Breast epithelium (tissue), 4 donors: ENCODE results near the gene TGFBR1. TPM values are rescaled to one million over a fixed set of nuclear protein-coding genes. Genes with fewer than 3 reads are reported as not detected.
A peak's percentile ranks its signal among the peaks of the same experiment; 100 is the strongest.

Source experiments
- DNase-seq, 2 donors: peaks; one replicate each; pipeline ENCODE4 v3.0.0-alpha.2; 2019; ENCODE audit warnings: low spot score in 2 of 2
- H3K27ac ChIP-seq, 2 donors: fragments of 200-600 bp; sonication (generic) in 1 of 2; one replicate each; pipeline ENCODE4 v1.5.1; 2016 to 2019; ENCODE audit warnings: mild to moderate bottlenecking in 1 of 2
- H3K27me3 ChIP-seq, 2 donors: fragments of 200-600 bp; sonication (generic) in 1 of 2; one replicate each; pipeline versions ENCODE4 v1.5.1 to v1.6.0; 2017 to 2019; ENCODE audit warnings: control low read depth in 1 of 2, mild to moderate bottlenecking in 1 of 2
- H3K36me3 ChIP-seq: fragments of 200-600 bp; one replicate; pipeline ENCODE4 v1.5.1; 2019
- H3K4me1 ChIP-seq, 2 donors: fragments of 200-600 bp; sonication (generic); one replicate each; pipeline ENCODE4 v1.5.1; 2016 to 2019; ENCODE audit warnings: control low read depth in 1 of 2
- H3K4me3 ChIP-seq, 3 donors: fragments of 200-600 bp; sonication (generic); 1 replicate in 2 of 3; 2 replicates in 1 of 3; pipeline ENCODE4 v1.5.1; 2016 to 2019; ENCODE audit warnings: mild to moderate bottlenecking in 3 of 3, moderate library complexity in 2 of 3
- H3K9me3 ChIP-seq, 2 donors: fragments of 200-600 bp; sonication (generic) in 1 of 2; one replicate each; pipeline ENCODE4 v1.5.1; 2016 to 2019; ENCODE audit warnings: control low read depth in 1 of 2
- POLR2A ChIP-seq: fragments of 450-650 bp; IDR thresholded peaks from one replicate; pipeline ENCODE4 v1.6.1; 2016; ENCODE audit warnings: antibody characterized with exemption, mild to moderate bottlenecking, moderate library complexity
- POLR2AphosphoS5 ChIP-seq, 3 donors: sonication (generic); formaldehyde crosslinking; IDR thresholded peaks; one replicate each; pipeline ENCODE4 v1.6.1; 2017; ENCODE audit warnings: antibody characterized with exemption in 3 of 3
- intact Hi-C: fragments of 100-400 bp; cut with DNase I; formaldehyde crosslinking; loops from one replicate; pipeline ENCODE4 v1.15.1; 2023; ENCODE audit warnings: low total_unique reads
- total RNA-seq, 3 donors: library from RNA; depleted of rRNA; stranded (reverse); fragments of >200 nt; gene quantifications; one replicate each; pipeline ENCODE4 v1.1.0, GENCODE V29; 2016
- TF ChIP-seq, protein P1 (sequence below), 3 donors: fragments of 450-650 bp; IDR thresholded peaks; one replicate each; pipeline ENCODE4 v1.5.1; 2016 to 2017; ENCODE audit warnings: antibody characterized with exemption in 3 of 3, mild to moderate bottlenecking in 3 of 3, moderate library complexity in 3 of 3

TGFBR1 gene
- total RNA-seq, 3 donors from 2014 or later, result 33.1 to 35.4 (median 34.5) TPM

DNA sequence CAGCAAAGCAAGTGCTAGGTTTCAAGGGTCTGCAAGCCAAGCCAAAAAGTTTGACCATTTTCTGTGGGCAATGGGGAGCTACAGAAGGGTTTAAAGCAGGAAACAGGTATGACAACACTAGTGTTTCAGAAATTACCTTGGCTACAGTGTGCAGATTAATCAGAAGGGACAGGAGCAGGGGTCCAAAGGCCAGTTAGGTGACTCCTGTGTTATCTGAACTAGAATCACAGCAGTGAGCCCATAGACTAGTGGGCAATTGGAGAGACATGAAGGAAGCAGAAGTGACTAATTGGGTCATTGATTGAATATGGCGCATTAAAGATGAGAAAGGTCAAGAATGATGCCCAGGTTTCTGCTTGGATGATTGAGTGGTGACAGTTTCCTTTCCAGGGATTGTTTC is 41.4 kb upstream of the TGFBR1 start:
- no peak for DNase-seq
- no peak overlapping the region for H3K4me3 ChIP-seq
- H3K36me3 ChIP-seq, result no peaks in the 10 kb centered on the region
- no peaks in the 10 kb centered on the region for H3K9me3 ChIP-seq
- H3K27me3 ChIP-seq, result no peaks in the 10 kb centered on the region
- no peak for TF ChIP-seq POLR2AphosphoS5 (IDR thresholded peaks at IDR 0.05)
- TF ChIP-seq, protein P1, sequence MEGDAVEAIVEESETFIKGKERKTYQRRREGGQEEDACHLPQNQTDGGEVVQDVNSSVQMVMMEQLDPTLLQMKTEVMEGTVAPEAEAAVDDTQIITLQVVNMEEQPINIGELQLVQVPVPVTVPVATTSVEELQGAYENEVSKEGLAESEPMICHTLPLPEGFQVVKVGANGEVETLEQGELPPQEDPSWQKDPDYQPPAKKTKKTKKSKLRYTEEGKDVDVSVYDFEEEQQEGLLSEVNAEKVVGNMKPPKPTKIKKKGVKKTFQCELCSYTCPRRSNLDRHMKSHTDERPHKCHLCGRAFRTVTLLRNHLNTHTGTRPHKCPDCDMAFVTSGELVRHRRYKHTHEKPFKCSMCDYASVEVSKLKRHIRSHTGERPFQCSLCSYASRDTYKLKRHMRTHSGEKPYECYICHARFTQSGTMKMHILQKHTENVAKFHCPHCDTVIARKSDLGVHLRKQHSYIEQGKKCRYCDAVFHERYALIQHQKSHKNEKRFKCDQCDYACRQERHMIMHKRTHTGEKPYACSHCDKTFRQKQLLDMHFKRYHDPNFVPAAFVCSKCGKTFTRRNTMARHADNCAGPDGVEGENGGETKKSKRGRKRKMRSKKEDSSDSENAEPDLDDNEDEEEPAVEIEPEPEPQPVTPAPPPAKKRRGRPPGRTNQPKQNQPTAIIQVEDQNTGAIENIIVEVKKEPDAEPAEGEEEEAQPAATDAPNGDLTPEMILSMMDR (IDR thresholded peaks at IDR 0.05), result no peak
- no peak for TF ChIP-seq POLR2A
- H3K4me1 ChIP-seq, result no peaks in the 10 kb centered on the region
- intact Hi-C loops, result no loop called here
- H3K27ac ChIP-seq, result no peak overlapping the region

DNA sequence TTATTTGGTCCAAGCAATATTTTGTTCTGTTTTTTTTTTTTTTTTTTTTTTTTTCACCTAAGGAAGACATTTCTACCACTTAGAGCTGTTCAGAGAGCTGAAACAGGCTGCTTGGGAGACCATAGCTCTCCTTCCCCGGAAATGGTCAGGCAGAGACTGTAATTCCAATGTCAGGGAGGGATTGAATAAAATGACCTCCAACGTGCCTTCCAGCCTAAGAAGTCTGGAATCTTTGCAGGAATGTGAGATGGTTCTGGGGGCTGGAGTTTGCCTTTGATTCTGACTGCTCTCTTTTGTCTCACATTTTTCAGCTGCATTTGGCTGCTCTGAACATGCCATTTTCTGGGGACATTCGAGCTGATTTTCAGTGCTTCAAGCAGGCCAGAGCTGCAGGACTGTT is 38.3 kb upstream of the TGFBR1 start:
- no peak for TF ChIP-seq POLR2A
- TF ChIP-seq POLR2AphosphoS5 (IDR thresholded peaks at IDR 0.05), result no peak
- no peak overlapping the region for H3K27ac ChIP-seq
- no peak overlapping the region for H3K4me3 ChIP-seq
- H3K36me3 ChIP-seq, result no peaks in the 10 kb centered on the region
- H3K4me1 ChIP-seq, result no peaks in the 10 kb centered on the region
- H3K27me3 ChIP-seq, result no peaks in the 10 kb centered on the region
- intact Hi-C loops, result no loop called here
- no peak for DNase-seq
- H3K9me3 ChIP-seq, result no peaks in the 10 kb centered on the region

DNA sequence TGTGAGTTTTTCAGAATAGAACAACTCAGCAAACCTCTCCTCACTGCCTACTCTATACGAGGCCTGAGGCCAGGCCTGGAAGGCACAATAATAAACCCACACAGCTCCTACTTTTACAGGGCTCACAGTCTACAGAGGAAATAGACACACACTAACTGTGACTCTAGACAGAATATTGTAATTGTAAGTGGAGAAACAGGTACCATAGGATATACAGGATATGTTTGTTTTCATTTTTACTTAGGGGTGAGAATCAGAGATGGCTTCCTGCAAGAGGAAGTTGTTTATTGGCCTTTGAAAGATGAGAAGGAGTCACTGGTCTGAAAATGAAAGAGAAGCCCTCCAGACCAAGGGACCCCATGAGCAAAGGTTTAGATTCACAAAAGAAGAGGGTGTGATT is 35.8 kb upstream of the TGFBR1 start:
- no peak for TF ChIP-seq POLR2A
- TF ChIP-seq, protein P1 (IDR thresholded peaks at IDR 0.05), result no peak
- no peak for TF ChIP-seq POLR2AphosphoS5 (IDR thresholded peaks at IDR 0.05)
- H3K27ac ChIP-seq, result no peak overlapping the region
- H3K9me3 ChIP-seq, result no peaks in the 10 kb centered on the region
- intact Hi-C loops, result no loop called here
- H3K4me3 ChIP-seq, result no peak overlapping the region
- no peaks in the 10 kb centered on the region for H3K36me3 ChIP-seq
- H3K4me1 ChIP-seq, result no peaks in the 10 kb centered on the region
- DNase-seq, result no peak
- H3K27me3 ChIP-seq, result no peaks in the 10 kb centered on the region

DNA sequence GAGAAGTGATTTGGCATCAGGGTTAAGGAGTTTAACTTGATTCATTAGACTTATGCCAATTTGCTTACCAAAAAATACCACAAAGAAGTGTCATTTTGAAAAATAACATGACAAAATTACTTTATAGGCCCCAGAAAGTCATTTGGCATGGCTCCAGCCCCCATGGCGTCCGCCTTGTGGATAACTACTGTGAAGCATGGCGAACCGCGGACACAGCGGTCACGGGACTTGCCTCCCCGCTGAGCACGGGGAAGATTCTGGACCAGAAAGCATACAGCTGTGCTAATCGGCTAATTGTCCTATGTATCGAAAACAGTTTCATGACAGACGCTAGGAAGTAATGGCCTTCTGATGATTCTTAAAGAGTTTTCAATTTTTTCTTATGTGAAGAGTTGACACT is 35.4 kb upstream of the TGFBR1 start:
- H3K9me3 ChIP-seq, result no peaks in the 10 kb centered on the region
- intact Hi-C loops, result no loop called here
- H3K27ac ChIP-seq, result no peak overlapping the region
- DNase-seq, result no peak
- H3K36me3 ChIP-seq, result no peaks in the 10 kb centered on the region
- TF ChIP-seq, protein P1 (IDR thresholded peaks at IDR 0.05), result no peak
- TF ChIP-seq POLR2AphosphoS5 (IDR thresholded peaks at IDR 0.05) (no peak), POLR2A (no peak)
- H3K4me1 ChIP-seq, result no peaks in the 10 kb centered on the region
- no peak overlapping the region for H3K4me3 ChIP-seq
- H3K27me3 ChIP-seq, result no peaks in the 10 kb centered on the region

DNA sequence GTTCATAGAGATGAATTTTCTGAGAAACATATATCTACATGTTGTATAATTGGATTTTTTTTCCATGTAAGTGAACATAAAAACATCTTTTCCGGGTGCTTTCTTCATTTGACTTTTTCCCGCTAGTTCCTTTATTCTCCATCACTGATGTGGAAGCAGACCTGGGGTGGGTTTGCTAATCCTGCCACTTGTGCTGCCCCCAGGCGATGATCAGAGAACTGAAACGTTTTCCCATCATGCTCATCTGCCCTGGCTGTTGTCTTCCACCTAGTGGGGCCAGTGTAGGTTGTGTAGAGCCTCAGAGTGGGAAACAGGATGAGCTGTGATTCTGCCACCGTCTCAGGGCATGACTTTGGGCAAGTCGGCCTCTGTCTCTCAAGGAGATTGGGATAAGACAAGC is 34.2 kb upstream of the TGFBR1 start:
- TF ChIP-seq, protein P1 (IDR thresholded peaks at IDR 0.05), result no peak
- TF ChIP-seq POLR2AphosphoS5 (IDR thresholded peaks at IDR 0.05) (no peak), POLR2A (no peak)
- H3K9me3 ChIP-seq, result no peaks in the 10 kb centered on the region
- intact Hi-C loops, result no loop called here
- no peaks in the 10 kb centered on the region for H3K36me3 ChIP-seq
- no peaks in the 10 kb centered on the region for H3K27me3 ChIP-seq
- no peak for DNase-seq
- H3K4me1 ChIP-seq, result no peaks in the 10 kb centered on the region
- no peak overlapping the region for H3K4me3 ChIP-seq
- H3K27ac ChIP-seq, result peak overlapping the region in 1 of 2 donors; percentile 52
